NCI-H510A (cell line): Measurements from ENCODE around the gene CYP4A22.
"Not testable (repeated sequence)": the region's sequence is repeated elsewhere in the genome, so short reads cannot be mapped to it uniquely, and the experiment has no call there.

Experiments used
- DNase-seq: peaks from one replicate; lab custom pipeline; 2025; lab: John Stamatoyannopoulos, UW

Gene CYP4A22

GRCh38 chr1:47156457-47156856 lies 19.2 kb downstream of the CYP4A22 start:
- DNase-seq: not testable (repeated sequence)

GRCh38 chr1:47157957-47158356 lies 20.7 kb downstream of the CYP4A22 start:
- DNase-seq: not testable (repeated sequence)

- no peak for DNase-seq
Measured at GRCh38 chr1:47160716-47161115, 23.5 kb downstream of the CYP4A22 start.

- DNase-seq: no peak
Measured at GRCh38 chr1:47161298-47162040, 24.2 kb downstream of the CYP4A22 start.

- no peak for DNase-seq
Measured at GRCh38 chr1:47164552-47164951, 27.3 kb downstream of the CYP4A22 start.

- no peak for DNase-seq
Measured at GRCh38 chr1:47172782-47173181, 35.5 kb downstream of the CYP4A22 start.

GRCh38 chr1:47174656-47175020 lies 37.4 kb downstream of the CYP4A22 start:
- DNase-seq: no peak

GRCh38 chr1:47175227-47175934 lies 38.1 kb downstream of the CYP4A22 start:
- no peak for DNase-seq

GRCh38 chr1:47178020-47178419 lies 40.8 kb downstream of the CYP4A22 start:
- DNase-seq: no peak

GRCh38 chr1:47178654-47179016 lies 41.4 kb downstream of the CYP4A22 start:
- DNase-seq: no peak

GRCh38 chr1:47179017-47179987 lies 42.1 kb downstream of the CYP4A22 start:
- DNase-seq: peak; percentile 73

- no peak for DNase-seq
Measured at GRCh38 chr1:47179988-47180563, 42.8 kb downstream of the CYP4A22 start.

- no peak for DNase-seq
Measured at GRCh38 chr1:47180603-47181094, 43.4 kb downstream of the CYP4A22 start.

GRCh38 chr1:47181095-47181954 lies 44.1 kb downstream of the CYP4A22 start:
- DNase-seq: no peak

- no peak for DNase-seq
Measured at GRCh38 chr1:47181955-47182675, 44.9 kb downstream of the CYP4A22 start.

GRCh38 chr1:47182676-47183235 lies 45.5 kb downstream of the CYP4A22 start:
- no peak for DNase-seq

GRCh38 chr1:47183308-47184089 lies 46.3 kb downstream of the CYP4A22 start:
- no peak for DNase-seq

- DNase-seq: peak; percentile 66
Measured at GRCh38 chr1:47184090-47184821, 47.0 kb downstream of the CYP4A22 start.
